HL-60 (cell line): ENCODE measurements around the gene GP9.

ENCODE experiments used
- DNase-seq, 2 experiments: peaks; one replicate each; pipeline ENCODE4 v3.0.0-alpha.2; 2010 to 2020; ENCODE audit warnings: low read depth in 1 of 2, low spot score in 1 of 2
- H3K27ac ChIP-seq: fragments of 250-450 bp; sonication (Bioruptor Pico); replicated peaks from 2 replicates; pipeline ENCODE4 v1.5.1; 2020; ENCODE audit warnings: mild to moderate bottlenecking, moderate library complexity
- H3K27me3 ChIP-seq: fragments of 250-450 bp; sonication (Bioruptor Pico); 2 replicates; pipeline ENCODE4 v1.5.1; 2021; ENCODE audit warnings: mild to moderate bottlenecking, moderate library complexity; ENCODE audit not compliant: insufficient read depth, poor library complexity, severe bottlenecking
- H3K4me3 ChIP-seq: replicated peaks from 2 replicates; pipeline ENCODE4 v1.5.1; 2011; ENCODE audit warnings: mild to moderate bottlenecking, control low read depth, low read length; ENCODE audit not compliant: insufficient read depth
- GABPA ChIP-seq: IDR thresholded peaks from 2 replicates; pipeline ENCODE4 v1.6.1; 2012; ENCODE audit warnings: low read depth
- POLR2AphosphoS5 ChIP-seq: IDR thresholded peaks from 2 replicates; pipeline ENCODE4 v1.6.1; 2012; ENCODE audit warnings: low read depth
- REST ChIP-seq: IDR thresholded peaks from 2 replicates; pipeline ENCODE4 v1.6.1; 2012; ENCODE audit warnings: low read depth; ENCODE audit not compliant: insufficient replicate concordance
- SPI1 ChIP-seq: IDR thresholded peaks from 2 replicates; pipeline ENCODE4 v1.6.1; 2012; ENCODE audit warnings: low read depth, mild to moderate bottlenecking, borderline replicate concordance
- TF ChIP-seq, protein P1 (sequence below): IDR thresholded peaks from one replicate; pipeline ENCODE4 v1.5.1; 2011; ENCODE audit warnings: low read length, control low read depth, inconsistent platforms; ENCODE audit not compliant: insufficient read depth

Gene GP9

GRCh38 chr3:129056451-129057173 is 4.0 kb upstream of the GP9 start:
- Histone ChIP-seq H3K4me3 (no peak overlapping the region), H3K27ac (no peak overlapping the region), H3K27me3 (no peaks in the 10 kb centered on the region)
- TF ChIP-seq POLR2AphosphoS5 (no peak), SPI1 (no peak)
- TF ChIP-seq, protein P1, sequence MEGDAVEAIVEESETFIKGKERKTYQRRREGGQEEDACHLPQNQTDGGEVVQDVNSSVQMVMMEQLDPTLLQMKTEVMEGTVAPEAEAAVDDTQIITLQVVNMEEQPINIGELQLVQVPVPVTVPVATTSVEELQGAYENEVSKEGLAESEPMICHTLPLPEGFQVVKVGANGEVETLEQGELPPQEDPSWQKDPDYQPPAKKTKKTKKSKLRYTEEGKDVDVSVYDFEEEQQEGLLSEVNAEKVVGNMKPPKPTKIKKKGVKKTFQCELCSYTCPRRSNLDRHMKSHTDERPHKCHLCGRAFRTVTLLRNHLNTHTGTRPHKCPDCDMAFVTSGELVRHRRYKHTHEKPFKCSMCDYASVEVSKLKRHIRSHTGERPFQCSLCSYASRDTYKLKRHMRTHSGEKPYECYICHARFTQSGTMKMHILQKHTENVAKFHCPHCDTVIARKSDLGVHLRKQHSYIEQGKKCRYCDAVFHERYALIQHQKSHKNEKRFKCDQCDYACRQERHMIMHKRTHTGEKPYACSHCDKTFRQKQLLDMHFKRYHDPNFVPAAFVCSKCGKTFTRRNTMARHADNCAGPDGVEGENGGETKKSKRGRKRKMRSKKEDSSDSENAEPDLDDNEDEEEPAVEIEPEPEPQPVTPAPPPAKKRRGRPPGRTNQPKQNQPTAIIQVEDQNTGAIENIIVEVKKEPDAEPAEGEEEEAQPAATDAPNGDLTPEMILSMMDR: no peak
- DNase-seq: no peak

DNA sequence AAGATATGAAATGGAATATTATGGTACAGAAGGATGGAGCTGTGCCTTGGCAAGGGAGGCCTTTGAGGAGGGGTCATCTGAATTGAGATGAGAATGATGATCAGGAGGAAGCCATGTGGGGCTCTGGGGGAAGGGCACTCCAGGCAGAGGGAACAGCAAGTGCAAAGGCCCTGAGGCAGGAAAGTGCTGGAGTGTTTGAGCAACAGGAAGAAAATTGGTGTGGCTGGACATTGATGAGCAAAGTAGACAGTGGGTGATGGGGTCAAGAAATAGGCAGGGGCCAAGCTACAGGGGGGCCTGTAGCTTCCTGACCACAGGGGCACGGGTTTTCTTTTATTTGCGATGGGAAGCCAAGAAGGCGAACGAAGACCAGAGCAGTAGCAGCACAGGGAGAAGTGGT is 3.3 kb upstream of the GP9 start:
- TF ChIP-seq POLR2AphosphoS5: no peak
- TF ChIP-seq, protein P1: no peak
- TF ChIP-seq GABPA: no peak
- no peak for TF ChIP-seq SPI1
- no peak for TF ChIP-seq REST
- no peak overlapping the region for H3K27ac ChIP-seq
- no peak overlapping the region for H3K4me3 ChIP-seq
- no peak for DNase-seq
- H3K27me3 ChIP-seq: no peaks in the 10 kb centered on the region

GRCh38 chr3:129058441-129059200 is 2.0 kb upstream of the GP9 start:
- DNase-seq: no peak
- Histone ChIP-seq H3K27me3 (no peaks in the 10 kb centered on the region), H3K27ac (no peak overlapping the region), H3K4me3 (no peak overlapping the region)
- TF ChIP-seq REST (no peak), GABPA (no peak), SPI1 (no peak), POLR2AphosphoS5 (no peak)
- TF ChIP-seq, protein P1: no peak
